HG02588 (cell line): ENCODE measurements around the gene PRPF40A.
"Not testable (repeated sequence)": the region's sequence is repeated elsewhere in the genome, so short reads cannot be mapped to it uniquely, and the experiment has no call there.

ENCODE experiments used
- ATAC-seq: cut with Tn5 transposase; IDR thresholded peaks from one replicate; pipeline ENCODE4 v1.9.1; 2021; ENCODE audit warnings: mild to moderate bottlenecking, moderate library complexity; ENCODE audit not compliant: unreplicated experiment

Gene PRPF40A

GRCh38 chr2:152717228-152718075 lies at the start of gene PRPF40A:
Gene PRPF40A, minus strand, starts transcription at chr2:152717461. Its CDS starts 22 bp downstream, at chr2:152717439.
- ATAC-seq, result peak; percentile 62

- no peak for ATAC-seq
Measured at GRCh38 chr2:152766928-152767327, 49.7 kb upstream of the PRPF40A start.

DNA sequence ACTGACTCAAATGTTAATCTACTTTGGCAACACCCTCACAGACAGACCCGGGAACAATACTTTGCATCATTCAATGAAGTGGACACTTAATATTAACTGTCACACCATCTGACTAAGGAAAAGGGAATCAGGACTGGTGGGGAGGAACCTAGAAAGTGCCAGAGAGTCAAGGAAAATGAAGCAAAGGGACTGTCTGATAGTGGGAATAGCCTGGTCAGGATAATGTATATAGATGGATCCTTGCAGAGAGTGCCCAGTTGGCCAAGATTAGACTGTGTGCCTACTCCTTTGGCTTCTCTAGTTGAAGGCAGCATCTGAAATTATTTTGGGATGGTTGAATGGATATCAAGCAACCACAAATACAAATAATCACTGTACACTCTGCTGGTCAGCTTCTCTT lies 46.4 kb upstream of the PRPF40A start:
- no peak for ATAC-seq

DNA sequence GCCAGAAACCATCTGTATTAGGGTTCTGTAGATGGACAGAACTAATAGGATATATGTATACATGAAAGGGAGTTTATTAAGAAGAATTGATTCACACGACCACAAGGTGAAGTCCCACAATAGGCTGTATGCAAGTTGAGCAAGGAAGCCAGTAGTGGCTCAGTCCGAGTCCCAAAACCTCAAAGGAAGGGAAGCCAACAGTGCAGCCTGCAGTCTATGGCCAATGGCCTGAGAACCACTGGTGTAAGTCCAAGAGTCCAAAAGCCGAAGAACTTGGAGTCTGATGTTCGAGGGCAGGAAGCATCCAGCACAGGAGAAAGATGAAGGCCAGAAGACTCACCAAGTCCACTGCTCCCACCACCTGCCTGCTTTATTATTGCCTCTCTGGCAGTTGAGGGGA lies 45.9 kb upstream of the PRPF40A start:
- not testable (repeated sequence) for ATAC-seq

- no peak for ATAC-seq
Measured at GRCh38 chr2:152762202-152762601, 44.9 kb upstream of the PRPF40A start.

DNA sequence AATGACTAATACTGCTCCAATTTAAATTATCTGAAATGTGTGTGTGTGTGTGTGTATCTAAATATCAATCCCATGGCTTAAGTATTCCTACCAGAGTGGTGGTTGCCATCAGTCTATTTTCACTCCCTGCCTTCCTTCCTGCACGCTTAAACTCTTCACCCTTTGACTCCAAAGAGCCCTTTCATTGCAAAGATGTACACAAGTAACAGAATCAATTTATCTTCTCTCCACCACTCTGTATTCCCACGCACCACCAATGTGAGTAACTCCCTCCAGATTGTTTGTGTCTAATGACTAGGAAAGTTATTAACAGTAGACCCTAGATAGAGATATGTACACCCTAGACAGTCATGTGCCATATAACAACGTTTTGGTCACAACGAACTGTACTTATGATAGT lies 44.0 kb upstream of the PRPF40A start:
- ATAC-seq, result no peak

DNA sequence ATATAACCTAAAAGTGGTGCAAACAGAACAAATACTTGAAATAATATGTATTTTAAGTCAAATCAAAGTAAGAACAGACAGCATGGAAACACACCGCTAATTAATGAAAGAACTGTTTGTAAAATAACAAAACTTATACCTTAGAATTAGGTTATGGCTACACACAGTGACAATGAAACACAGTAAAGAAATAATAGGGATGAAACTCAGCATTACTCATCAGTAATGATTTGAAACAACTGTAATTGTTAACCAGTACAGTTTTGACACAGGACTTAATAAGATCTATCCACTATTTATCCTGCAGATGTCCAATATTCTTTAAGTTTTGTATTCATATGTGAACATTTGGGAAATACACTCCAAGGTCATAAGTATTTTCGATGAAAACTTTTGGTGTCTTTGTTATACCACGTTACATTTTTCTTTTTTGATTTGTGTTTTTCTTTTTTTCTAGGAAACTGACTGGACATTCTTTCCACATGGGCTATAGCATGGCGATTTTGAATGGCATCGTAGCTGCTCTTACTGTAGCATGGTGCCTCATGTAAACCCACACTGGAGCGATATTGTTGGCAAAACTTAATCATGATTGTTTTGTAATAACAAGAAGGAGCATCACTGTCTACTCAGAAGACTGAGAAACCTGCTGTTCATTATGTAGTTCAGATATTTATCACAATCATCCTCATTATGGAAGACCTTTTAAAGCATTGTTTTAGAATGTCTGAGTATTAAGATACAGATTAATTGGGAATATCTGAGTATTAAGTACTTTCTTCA lies 42.2 kb upstream of the PRPF40A start:
- no peak for ATAC-seq

DNA sequence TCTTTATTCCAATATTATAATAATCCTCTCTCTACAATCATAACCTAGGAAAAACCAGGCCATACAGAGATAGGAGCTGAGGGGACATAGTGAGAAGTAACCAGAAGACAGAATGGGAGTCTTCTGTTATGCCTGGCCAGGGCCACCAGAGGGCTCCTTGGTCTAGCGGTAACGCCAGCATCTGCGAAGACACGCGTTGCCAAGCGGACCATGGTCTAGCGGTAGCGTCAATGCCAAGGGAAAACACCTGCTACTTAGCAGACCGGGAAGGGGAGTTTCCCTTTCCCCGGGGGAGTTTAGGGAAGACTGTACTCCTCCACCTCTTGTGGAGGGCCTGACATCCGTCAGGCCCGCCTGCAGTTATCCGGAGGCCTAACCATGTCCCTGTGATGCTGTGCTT lies 37.8 kb upstream of the PRPF40A start:
- no peak for ATAC-seq

DNA sequence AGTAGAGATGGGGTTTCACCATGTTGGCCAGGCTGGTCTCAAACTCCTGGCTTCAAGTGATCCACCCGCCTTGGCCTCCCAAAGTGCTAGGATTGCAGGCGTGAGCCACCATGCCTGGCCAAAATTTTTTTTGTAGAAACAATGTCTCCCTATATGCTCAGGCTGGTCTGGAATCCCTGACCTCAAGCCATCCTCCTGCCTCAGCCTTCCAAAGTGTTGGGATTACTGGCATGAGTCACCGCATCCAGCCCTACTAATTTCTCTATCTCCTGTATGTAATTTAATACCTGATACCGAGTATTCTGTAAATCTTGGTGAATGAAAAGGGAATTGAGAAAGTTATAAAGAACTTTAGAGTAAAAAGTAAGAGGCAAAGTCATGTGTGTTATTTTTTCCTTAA lies 30.5 kb upstream of the PRPF40A start:
- not testable (repeated sequence) for ATAC-seq

DNA sequence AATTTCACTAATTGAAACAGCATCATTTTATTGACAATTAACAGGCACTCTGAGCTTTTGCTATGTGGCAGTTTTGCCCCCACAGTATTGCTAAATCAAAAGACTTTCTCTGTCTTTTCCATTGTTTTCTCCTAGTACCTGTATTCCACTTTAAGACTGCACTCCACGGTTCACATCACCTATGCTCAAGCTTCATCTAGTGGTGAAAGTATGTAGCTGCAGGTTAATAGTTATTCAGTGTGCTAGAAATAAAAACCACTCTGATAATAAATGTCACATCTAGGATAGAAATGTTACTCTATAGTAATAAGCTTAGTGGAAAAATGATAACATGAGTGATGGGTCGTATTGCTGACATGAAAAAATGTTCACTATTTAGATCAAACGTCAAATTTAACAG lies 25.7 kb upstream of the PRPF40A start:
- ATAC-seq, result peak; percentile 61

DNA sequence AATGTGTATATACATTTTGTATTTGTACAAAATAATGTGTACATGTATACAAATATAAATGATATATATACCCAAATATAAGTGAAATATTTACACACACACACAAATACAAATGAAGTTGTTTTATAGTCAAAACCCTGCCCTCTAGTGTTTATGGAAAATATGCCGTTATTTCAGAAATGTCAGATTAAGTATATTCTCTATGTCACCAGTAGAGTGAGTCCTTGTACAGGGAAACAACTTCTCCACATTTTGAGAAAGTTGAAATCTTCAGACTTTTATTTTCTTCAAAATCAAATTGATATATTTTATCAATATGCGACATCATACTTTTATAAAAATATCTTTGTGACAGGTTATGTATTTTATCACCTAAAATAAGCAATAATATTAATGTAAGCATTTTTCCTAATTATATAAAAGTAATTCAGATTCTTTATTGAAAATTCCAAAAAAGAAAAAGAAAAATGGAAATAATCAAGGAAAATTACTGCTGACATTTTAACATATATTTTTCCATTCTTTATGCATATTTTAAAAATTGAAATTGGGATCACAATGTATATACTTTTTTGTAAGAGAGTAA lies 23.6 kb upstream of the PRPF40A start:
- peak; percentile 68 for ATAC-seq

GRCh38 chr2:152739705-152740104 lies 22.4 kb upstream of the PRPF40A start:
- not testable (repeated sequence) for ATAC-seq

DNA sequence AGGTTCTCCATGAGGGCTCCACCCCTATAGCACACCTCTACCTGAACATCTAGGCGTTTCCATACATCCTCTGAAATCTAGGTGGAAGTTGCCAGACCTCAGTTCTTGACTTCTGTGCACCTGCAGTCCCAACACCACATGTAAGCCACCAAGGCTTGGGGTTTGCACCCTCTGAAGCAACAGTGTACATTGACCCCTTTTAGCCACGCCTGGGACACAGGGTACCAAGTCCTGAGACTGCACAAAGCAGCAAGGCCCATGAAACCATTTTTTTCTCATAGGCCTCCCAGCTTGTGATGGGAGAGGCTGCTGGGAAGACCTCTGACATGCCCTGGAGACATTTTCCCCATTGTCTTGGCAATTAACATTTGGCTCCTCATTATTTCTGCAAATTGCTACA lies 21.2 kb upstream of the PRPF40A start:
- no peak for ATAC-seq

GRCh38 chr2:152737509-152737908 lies 20.2 kb upstream of the PRPF40A start:
- not testable (repeated sequence) for ATAC-seq

DNA sequence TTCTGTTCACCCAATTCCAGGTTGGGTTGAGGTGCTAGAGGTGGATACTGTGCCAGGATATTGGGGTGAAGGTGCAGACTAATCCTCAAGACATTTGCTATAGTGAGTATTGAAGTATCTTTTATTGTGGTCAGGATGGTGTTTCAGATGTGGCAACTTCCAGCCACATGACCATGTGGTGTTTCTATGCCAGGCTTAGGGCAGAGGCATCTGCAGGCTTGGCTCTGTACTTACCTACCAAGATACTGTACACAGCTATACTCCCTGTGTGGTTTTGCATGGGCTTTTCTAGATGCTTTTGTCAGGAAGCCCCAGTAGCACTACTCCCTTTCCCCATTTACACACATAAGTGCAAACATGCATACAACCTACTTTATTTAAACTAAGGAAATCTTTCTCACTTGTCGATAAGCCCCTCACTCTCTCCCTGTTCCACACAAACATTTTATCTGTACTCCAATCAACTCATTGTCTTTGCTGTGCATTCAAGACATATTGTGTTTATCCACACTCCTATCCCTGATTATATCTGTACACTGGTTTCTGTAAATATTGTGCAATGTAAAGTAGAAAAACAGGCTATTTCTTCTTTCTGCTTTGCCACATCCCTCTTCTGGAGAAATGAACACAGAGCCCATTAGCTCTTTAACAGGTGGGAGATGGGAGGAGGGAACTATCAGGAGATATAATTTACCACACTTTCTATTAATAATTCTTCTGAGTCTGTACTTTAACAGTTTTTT lies 13.5 kb upstream of the PRPF40A start:
- ATAC-seq, result peak; percentile 83

DNA sequence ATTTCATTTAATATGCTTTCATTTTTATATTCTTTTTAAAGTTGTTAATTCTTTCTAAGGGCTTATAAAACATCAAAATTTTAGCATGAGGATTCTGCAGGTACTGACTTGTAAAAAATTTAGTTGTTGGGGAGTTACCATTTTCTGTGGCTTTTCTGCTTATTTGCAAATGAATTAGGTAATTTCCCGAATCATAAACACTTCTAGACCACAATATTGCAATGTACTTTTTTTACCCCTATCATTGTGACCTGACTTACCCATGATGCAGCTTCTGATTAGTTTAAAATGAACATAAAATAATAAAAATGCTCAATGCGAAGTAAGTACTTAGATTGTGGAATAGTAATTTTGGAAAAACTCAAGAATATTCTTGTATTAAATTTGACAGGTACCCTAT lies 12.6 kb upstream of the PRPF40A start:
- ATAC-seq, result no peak

GRCh38 chr2:152723918-152724317 lies 6.7 kb upstream of the PRPF40A start:
- no peak for ATAC-seq

DNA sequence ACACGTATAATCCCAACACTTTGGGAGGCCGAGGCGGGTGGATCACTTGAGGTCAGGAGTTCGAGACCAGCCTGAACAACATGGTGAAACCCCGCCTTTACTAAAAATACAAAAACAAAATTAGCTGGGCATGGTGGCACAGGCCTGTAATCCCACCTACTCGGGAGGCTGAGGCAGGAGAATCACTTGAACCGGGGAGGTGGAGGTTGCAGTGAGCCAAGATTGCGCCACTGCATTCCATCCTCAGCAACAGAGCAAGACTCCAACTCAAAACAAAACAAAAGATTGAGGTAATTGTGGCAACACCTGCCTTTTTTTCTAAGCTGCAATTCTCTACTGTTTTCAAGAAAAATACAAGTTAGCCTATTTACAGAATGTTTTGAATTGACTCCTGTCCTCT lies 5.4 kb upstream of the PRPF40A start:
- ATAC-seq, result not testable (repeated sequence)

DNA sequence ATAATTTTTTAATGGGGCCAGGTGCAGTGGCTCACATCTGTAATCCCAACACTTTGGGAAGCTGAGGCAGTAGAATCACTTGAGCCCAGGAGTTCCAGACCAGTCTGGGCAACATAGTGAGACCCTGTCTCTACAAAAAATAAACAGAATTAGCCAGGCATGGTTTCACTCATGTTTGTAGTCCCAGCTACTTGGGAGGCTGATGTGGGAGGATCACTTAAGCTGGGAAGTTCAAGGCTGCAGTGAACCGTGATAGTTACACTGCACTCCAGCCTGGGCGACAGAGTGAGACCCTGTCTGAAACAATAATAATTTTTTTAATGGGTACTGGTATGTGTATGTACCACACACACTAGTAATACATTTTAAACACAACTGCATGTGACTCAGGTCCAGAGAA lies 3.5 kb upstream of the PRPF40A start:
- no peak for ATAC-seq

DNA sequence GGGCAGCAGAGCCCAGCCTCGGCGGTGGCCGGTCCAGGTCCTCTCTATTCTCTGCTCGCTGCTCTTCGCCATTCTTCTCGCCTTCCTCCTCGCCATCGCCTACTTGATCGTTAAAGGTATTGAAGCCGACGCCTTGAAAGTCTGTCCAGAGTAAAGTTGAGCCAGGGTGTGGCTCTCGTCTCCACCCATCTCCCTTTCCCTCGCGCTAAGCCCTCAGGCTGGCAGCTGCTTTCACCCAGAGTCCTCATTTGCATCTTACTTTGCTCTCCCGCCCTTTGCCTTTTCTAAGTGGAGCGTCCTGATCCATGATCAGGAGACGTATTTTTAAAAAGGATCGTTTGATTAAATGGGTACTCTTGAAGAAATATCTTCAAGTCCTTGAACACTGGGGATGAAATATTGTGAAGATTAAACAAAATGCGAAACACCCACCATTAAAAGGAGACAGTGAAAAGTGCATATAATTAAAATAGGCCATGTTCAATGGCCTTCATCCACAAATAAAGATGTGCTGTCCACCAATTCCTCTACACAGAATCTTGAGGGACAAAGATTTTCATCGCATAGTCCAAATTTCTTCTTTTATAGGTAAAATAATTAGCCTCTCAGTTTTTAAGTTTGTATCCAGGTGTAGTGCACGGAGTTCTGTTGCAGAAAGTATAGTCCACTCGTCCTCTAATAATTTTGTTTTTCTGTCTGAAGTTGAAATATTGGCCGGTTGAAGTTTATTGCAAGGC lies 1.8 kb upstream of the PRPF40A start:
- ATAC-seq, result peak; percentile 25
